Kidney tubule cell (primary cell): ENCODE measurements around the gene RBM24.
"Not testable (repeated sequence)": the region's sequence is repeated elsewhere in the genome, so short reads cannot be mapped to it uniquely, and the experiment has no call there.

ENCODE experiments used
- DNase-seq: peaks from one replicate; pipeline ENCODE4 v3.0.0-alpha.2; 2018; ENCODE audit warnings: low spot score

RBM24 gene

GRCh38 chr6:17291778-17292177 is 10.6 kb downstream of the RBM24 start:
- DNase-seq, result no peak

DNA sequence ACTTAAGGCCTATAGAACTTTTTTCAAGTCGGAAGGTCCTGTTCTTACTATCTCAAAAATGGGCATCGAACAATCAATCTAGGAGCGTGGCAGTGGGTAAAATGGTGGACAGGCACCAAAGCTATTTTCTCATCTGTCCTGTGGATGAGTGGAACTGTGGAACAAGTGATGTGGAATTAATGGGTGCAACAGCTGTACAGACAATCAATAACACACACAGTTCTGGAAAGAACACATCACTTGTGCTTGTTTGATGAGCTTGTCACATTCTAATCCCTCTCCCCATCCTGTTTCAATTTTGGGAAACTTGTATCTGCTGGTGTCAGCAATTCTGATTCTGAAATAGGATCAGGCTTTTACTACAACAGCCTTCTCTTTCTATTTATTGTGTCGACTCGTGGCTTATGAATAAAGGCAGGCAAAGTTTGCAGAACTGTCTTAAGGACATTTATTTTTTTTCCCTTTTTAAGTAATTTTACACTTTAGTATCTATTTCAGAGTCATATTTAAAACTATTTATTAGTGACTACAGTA is 11.5 kb downstream of the RBM24 start:
- DNase-seq, result no peak

DNA sequence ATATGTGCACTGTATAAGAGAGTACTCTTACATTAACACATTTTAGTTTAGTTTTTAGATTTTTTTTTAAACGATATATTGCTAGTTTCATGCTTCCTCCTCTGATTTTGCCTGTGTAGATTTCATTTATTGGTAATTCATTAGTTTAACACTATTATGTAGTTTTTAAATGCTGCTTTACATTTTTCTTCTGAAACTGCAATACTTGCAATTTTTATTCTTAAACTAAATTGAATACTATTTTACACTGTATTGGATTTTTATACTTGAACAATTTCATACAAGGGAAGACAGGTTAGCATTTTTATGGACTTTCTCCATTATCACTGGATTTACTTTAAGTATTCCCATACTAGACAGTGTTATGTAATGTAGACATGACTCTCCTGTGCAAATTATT is 12.2 kb downstream of the RBM24 start:
- DNase-seq, result no peak

DNA sequence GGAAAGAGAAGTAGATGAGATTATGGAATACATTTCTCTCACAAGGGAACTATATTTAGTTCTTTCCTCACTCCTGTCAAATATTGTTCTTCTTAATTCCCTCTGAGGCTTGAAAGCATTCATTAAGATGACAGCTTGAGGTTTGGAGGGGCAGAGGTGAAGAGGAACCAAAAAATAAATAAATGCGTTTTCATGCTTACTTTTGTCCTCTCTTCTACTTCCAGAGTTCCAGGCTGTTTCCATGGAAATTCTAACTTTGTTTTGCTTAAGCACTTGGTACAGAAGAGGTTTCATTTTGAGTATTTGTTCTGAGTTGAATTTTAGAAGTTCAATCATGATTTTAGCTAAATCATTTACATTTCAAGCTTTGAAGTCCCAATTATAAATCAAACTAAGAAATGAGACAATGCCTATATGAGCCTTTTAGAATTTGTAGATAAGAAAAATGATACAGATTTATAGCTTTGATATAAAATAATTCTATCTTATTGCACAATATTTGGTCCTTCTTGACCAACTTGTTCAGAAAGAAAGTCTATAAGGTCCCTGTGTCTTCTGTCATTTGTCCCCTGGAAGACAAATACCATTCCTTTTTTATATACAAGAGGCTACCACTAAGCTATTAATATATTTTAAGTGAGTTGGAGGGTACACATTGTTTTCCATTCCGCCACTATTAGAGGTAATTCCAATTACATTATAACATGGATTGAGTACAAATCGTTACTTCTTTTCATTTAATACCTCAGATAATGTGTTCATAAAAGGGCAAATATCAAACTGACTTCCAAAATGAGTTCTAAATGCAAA is 16.3 kb downstream of the RBM24 start:
- DNase-seq, result no peak

- no peak for DNase-seq
Measured at GRCh38 chr6:17298257-17298656, 17.1 kb downstream of the RBM24 start.

DNA sequence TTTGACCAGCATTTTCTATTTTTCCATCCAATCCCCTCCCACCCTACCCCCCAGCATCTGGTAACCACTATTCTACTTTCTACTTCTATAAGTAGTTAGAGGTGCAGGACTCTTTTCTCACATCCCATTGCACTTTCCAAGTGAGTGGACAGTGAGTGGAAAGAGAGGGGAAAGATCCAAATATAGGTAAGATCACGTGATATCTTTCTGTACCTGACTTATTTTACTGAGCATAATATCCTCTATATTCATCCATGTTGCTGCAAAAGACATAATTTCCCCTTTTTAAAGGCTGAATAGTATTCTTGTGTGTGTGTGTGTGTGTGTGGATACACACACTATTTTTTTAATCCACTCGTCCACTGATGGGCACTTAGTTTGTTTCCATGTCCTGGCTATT is 18.1 kb downstream of the RBM24 start:
- DNase-seq, result no peak

- DNase-seq, result no peak
Measured at GRCh38 chr6:17299750-17300149, 18.6 kb downstream of the RBM24 start.

GRCh38 chr6:17300637-17301036 is 19.5 kb downstream of the RBM24 start:
- no peak for DNase-seq

GRCh38 chr6:17303444-17303843 is 22.3 kb downstream of the RBM24 start:
- no peak for DNase-seq

DNA sequence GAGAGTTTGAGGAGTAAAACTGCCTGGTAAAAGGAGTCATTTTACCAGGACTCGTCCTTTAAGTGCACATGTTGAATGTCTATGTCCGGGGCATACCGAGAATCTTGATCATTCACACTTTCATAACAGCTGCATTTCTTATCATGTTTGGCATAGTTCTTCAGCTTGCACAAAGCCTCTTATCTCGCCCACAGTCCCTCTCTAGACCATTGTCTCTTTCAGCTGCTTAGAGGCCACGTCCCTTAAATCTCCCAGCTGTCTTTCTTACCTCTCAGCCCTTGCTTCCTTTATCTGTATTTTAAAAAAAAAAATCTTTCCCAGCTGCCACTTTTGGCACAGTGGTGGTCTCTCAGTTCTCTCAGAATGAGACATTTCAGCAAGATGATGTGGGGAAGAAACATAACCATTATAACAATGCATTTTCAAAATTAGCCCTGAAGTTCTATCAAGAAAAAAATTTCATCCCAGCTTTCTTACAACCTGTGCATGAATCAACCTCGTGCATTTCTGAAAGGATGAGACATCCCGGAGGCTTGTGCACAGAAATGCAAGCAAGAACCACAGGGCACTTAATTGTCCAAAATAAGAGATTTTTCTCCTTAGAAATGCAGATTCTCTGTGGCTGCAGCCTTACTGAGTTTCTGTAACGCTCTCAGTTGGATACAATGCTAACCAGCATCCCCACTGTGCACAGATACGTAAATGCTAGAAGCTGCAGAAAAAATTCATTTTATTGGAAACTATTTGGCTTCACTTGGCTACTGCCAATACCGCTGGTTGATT is 24.2 kb downstream of the RBM24 start:
- no peak for DNase-seq

GRCh38 chr6:17311595-17312311 is 30.6 kb downstream of the RBM24 start:
- DNase-seq, result peak; percentile 40

DNA sequence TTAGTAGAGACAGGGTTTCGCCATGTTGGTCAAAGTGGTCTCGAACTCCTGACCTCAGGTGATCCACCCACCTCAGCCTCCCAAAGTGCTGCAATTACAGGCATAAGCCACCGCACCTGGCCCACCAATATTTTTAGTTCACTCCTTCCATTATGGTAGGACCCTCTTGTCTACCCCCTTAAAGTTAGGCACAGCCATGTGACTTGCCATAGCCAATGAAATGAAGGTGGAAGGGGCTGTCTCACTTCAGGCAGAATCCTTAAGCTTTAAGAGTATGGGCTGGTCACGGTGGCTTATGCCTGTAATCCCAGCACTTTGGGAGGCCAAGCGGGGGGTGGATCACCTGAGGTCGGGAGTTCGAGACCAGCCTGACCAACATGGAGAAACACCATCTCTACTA is 32.1 kb downstream of the RBM24 start:
- not testable (repeated sequence) for DNase-seq

- DNase-seq, result no peak
Measured at GRCh38 chr6:17313971-17314370, 32.8 kb downstream of the RBM24 start.

GRCh38 chr6:17315262-17315661 is 34.1 kb downstream of the RBM24 start:
- no peak for DNase-seq

DNA sequence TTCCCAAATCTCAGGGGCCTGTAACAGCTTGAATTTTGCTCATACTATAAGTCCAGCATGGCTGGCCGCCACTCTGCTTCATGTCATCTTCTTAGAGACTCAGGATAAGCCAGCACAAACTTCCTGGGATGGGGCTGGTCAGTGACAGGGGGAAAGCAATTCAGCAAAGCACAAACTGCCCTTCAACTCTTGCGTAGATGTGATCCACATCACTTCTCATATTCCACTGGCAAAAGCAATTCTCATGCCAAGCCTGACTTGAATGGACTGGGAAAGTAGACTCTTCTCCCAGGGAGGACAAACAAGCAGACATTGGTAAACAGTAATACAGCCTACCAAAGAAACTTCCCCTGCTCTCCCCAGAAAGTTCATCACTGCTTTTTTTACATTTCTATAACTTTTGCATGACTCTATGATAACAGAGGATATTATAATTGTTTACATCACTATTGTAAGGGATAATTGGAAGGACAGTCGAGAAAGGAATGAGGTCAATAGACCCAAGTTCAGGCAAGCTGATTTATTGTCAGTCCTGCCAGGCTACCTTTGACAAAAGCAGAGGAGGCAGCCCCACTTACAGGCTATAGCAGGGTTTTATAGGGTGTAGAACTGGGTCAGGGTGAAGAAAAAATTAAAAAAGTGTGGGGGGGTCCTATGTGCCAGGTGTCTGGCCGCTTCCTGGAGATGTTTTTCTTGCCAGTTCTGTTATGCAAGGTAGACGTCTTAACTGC is 37.4 kb downstream of the RBM24 start:
- no peak for DNase-seq

GRCh38 chr6:17320266-17320665 is 39.1 kb downstream of the RBM24 start:
- DNase-seq, result not testable (repeated sequence)

DNA sequence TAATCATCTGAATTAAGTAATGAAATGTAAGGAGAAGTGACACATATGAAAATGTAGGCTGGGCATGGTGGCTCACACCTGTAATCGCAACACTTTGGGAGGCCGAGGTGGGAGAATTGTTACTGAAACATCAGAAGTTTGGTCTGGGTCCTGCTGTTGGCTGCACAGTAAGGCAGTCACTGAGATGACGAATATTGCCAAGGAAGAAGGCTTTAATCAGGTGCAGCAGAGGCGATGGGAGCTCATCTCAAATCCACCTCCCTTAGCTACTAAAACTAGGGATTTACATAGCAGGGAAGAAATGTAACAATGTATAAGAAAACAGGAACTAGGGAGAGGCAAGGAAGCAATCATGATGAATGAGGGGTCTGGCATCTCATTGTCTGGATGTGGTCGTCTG is 50.1 kb downstream of the RBM24 start:
- DNase-seq, result no peak

GRCh38 chr6:17334265-17334664 is 53.1 kb downstream of the RBM24 start:
- peak; percentile 44 for DNase-seq

DNA sequence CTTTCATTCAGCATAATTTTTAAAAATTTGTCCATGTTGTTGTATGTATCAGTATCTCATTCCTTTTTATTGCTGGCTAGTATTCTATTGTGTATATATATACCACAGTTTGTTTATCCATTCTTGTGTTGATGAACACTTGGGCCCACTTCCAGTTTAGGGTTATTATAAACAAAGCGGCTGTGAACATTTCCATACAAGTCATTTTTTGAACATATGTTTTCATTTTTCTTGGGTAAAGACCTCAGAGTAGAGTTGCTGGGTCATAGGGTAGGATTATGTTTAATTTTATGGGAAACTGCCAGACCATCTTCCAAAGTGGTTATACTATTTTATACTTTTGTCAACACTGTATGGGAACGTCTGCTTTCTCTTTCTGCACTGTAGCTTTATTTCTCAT is 55.3 kb downstream of the RBM24 start:
- DNase-seq, result no peak

- DNase-seq, result no peak
Measured at GRCh38 chr6:17339308-17339670, 58.1 kb downstream of the RBM24 start.

GRCh38 chr6:17341117-17341805 is 60.1 kb downstream of the RBM24 start:
- DNase-seq, result no peak
